Measurements from ENCODE around the gene PLVAP.

- no peak for TF ChIP-seq POLR2A (IDR thresholded peaks at IDR 0.05)
- TF ChIP-seq CTCF (IDR thresholded peaks at IDR 0.05) = no peak
Measured at GRCh38 chr19:17333611-17334413, 43.3 kb downstream of the PLVAP start.
